ENCODE results near the gene ACTBL2.
"Not testable (repeated sequence)": the region's sequence is repeated elsewhere in the genome, so short reads cannot be mapped to it uniquely, and the experiment has no call there.

ACTBL2 gene

GRCh38 chr5:57494104-57495098 is 11.8 kb upstream of the ACTBL2 start:
- DNase-seq: no peak

- no peak for DNase-seq
Measured at GRCh38 chr5:57493034-57493433, 10.4 kb upstream of the ACTBL2 start.

- no peak for DNase-seq
Measured at GRCh38 chr5:57492632-57493031, 10.0 kb upstream of the ACTBL2 start.

- no peak for DNase-seq
Measured at GRCh38 chr5:57491369-57491965, 8.9 kb upstream of the ACTBL2 start.

- DNase-seq: no peak
Measured at GRCh38 chr5:57488215-57488955, 5.8 kb upstream of the ACTBL2 start.

- no peak for DNase-seq
Measured at GRCh38 chr5:57486027-57486602, 3.5 kb upstream of the ACTBL2 start.

GRCh38 chr5:57478826-57479225 is 3.8 kb downstream of the ACTBL2 start:
- DNase-seq: no peak

- DNase-seq: no peak
Measured at GRCh38 chr5:57476601-57477056, 6.0 kb downstream of the ACTBL2 start.

GRCh38 chr5:57470339-57470738 is 12.3 kb downstream of the ACTBL2 start:
- no peak for DNase-seq

GRCh38 chr5:57468481-57469163 is 14.0 kb downstream of the ACTBL2 start:
- DNase-seq: no peak

GRCh38 chr5:57466544-57466943 is 16.1 kb downstream of the ACTBL2 start:
- DNase-seq: no peak

- DNase-seq: not testable (repeated sequence)
Measured at GRCh38 chr5:57460056-57460455, 22.6 kb downstream of the ACTBL2 start.

- no peak for DNase-seq
Measured at GRCh38 chr5:57458443-57458842, 24.2 kb downstream of the ACTBL2 start.

GRCh38 chr5:57456531-57457135 is 26.0 kb downstream of the ACTBL2 start:
- no peak for DNase-seq

GRCh38 chr5:57455511-57456455 is 26.8 kb downstream of the ACTBL2 start:
- no peak for DNase-seq

- no peak for DNase-seq
Measured at GRCh38 chr5:57454896-57455295, 27.7 kb downstream of the ACTBL2 start.

GRCh38 chr5:57453728-57454127 is 28.9 kb downstream of the ACTBL2 start:
- no peak for DNase-seq

- DNase-seq: no peak
Measured at GRCh38 chr5:57452885-57453284, 29.7 kb downstream of the ACTBL2 start.

GRCh38 chr5:57450991-57451876 is 31.4 kb downstream of the ACTBL2 start:
- DNase-seq: no peak

GRCh38 chr5:57448751-57449150 is 33.9 kb downstream of the ACTBL2 start:
- no peak for DNase-seq
